Measurements from ENCODE around the gene LRRC30.
"Not testable (repeated sequence)": the region's sequence is repeated elsewhere in the genome, so short reads cannot be mapped to it uniquely, and the experiment has no call there.

LRRC30 gene

DNA sequence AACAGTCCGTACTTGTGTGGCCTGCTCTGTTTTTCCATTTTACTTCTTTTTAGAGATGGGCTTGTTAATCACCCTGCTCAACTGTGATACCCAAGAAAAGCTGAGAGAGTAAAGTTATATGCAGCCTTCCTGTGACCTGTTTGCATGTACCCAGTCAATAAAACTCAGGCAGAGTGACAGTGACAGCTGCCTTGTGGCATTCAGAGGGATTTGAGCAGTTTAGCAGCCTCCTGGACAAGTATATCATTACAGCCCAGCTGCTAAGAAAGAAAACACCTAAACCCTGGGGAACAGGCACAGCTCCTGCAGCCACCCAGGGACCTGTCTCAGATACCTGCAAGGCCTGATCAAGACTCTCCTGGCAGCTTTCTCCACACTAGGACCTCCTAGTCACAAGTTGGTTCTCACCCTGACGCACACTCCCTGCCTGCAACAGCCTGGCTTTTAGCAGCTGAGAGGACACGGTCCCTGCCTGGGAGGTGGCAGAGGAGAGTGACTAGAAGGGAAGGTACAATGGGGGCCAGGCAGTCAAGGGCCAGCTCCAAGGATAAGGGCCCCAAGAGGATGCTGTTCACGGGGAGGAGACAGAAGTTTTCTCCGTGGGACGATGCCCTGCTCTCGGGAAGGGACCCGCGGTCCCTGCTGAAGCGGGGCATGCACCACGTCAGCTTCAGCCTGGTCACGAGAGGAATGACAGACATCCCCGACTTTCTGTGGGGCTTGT, at the start of gene LRRC30:
Gene LRRC30, plus strand, starts transcription at position 464 of the 724 bp plus-strand sequence. Its CDS starts 50 bp downstream, at position 514.
- DNase-seq = no peak

DNA sequence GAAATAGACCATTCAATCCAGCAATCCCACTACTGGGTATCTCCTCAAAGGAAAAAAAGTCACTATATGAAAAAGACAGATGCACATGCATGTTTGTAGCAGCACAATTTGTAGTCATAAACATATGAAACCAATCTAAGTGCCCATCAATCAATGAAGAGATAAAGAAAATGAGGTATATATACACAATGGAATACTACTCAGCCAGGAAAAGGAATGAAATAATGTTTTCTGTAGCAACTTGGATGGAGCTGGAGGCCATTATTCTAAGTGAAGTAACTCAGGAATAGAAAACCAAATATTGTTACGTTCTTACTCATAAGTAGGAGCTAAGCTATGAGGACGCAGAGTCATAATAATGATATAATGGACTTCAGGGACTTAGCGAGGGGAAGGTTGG, 45.2 kb upstream of the LRRC30 start:
- DNase-seq = no peak

DNA sequence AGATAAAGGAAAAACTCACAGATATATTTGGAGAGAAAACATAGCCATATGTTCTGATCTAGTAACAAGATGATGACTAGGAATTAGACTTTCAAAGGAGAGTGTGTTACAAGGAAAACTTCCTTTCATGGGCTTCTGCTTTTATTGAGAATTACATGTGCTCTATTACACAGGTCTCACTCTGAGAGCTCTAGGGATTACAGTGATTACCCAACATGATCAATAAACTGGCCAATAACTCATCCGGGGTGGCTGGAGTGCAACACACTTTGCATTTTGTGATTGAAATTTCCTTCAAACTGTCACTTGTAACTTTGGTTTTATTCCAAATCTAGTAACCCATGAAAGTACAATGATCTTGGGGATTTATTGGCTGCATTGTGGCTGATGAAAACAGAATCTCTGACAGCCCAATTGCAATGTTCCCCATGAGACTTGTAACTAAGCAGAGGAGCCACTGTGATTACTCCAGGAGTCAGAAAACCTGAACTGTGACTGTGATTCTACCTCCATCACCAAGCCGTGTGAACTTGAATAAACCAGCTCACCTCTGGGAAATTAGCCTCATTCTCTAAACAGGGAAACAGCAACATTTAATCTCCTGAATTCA, 40.2 kb upstream of the LRRC30 start:
- no peak for DNase-seq

DNA sequence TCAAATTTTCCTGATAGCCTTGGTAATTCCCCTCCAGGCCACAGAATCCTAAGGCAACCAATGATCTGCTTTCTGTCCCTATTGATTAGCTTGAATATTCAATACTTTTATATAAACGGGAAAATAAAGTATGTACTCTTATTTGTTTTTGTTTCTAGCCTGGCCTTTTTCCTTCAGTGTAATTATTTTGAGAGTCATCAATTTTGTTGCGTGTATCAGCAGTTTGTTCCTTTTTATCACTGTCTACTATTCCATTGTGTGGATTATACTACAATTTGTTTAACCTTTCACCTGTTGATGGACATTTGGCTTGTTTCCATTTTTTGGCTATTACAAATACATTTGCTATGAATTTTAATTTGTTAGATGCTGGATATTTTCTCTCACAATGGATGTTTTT, 39.2 kb upstream of the LRRC30 start:
- no peak for DNase-seq

DNA sequence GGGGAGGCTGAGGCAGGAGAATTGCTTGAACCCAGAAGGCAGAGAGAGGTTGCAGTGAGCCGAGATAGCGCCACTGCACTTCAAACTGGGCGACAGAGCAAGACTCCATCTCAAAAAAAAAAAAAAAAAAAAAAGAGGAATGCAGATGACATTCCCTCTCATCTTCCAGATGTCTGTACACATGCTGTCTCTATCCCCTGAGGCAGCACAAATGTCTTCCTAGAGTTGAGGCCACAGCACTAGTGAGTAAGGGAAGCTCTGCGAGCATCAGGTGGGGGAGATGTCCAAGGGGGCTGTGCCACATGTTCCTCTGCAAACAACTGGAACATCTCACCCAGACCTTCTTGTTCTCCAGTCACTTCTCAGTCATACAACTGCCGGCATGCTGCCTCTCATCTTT, 35.6 kb upstream of the LRRC30 start:
- DNase-seq = no peak

DNA sequence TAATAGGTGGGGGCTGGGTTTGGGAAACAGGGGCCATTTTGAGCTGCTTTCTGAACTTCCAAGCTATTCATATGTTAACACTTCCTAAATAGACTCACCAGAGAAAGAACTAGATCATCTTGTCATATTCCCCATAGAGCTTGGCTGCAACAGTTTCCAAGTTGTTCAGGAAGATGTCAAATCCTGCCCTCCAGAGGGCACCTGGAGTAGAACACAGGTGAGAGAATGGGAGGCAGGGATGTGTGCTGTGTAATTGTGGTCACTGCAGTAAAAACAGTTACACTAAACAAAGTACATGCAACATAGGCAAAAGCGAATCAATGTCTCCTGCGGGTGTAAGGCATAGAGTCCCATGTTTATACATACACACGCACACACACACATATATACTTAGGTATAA, 34.5 kb upstream of the LRRC30 start:
- DNase-seq = no peak

DNA sequence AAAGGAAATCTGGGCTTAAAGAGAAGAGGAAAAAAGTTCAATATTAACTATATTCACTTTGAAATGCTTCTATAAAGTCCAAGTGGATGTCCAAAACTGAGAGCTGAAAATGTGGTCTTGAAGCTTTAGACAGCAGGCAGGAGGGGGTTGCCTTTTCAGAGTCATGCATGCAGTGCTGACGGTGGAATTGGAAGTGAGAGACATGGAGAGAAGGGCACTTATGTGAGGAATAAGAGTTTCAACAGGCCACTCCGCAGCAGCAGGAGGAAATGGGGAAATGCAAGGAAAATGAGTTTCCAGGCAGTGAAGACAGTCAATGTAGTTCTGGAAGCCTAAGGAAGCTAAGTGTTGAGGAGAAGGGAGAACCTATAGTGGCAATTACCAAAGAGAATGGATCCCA, 33.0 kb upstream of the LRRC30 start:
- DNase-seq = no peak

DNA sequence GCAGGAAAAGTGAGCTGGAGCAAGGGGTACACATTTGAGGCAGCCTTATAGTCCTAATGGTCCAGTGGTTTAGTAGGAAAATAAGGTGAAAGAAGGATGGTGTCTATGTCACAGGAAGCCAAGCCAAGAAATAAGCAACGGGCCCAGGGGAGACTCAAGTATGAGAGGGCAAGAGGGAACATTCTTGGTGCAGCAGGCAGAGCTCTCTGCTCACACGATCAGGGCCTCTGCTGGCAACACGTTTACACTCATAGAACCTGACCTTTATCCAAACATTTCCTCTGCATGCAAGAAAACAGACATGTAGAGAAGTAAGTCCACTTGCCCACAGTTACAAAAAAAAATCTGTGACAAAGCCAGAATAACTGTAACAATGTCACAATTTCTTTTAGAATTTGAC, 32.6 kb upstream of the LRRC30 start:
- DNase-seq = no peak

DNA sequence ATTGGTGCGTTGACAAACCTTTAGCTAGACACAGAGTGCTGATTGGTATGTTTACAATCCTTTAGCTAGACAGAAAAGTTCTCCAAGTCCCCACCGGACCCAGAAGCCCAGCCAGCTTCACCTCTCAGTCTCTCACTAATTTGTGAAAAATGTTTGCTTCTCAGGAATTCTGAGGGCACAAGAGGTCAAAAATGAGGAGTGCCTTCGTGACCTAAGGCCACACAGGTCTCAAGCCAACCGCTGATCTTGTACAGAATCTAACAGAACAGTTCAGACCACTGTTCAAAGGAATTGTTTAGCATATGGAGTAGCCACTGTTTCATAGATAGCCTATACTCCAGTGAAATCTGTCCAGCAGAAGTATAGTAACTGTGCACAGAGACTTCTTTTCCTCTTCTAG, 29.8 kb upstream of the LRRC30 start:
- no peak for DNase-seq

DNA sequence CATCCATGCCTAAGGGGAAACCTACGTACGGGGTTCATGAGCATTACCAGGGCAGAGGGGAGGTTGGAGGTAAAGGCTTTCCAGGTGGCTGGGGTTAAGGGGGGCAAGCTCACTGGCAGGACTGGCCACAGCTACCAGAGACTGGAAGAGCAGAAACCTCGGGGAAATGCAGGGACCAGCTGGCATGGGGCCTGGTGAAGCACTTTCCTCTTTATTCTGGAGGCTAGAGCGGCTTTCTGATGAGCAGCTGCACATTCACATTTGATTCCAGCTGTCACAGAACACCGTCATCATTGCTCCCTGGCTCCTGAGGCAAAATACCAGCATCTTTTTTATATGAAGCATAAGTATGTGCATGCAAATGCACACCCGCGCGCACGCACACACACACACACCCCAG, 28.7 kb upstream of the LRRC30 start:
- DNase-seq = no peak

DNA sequence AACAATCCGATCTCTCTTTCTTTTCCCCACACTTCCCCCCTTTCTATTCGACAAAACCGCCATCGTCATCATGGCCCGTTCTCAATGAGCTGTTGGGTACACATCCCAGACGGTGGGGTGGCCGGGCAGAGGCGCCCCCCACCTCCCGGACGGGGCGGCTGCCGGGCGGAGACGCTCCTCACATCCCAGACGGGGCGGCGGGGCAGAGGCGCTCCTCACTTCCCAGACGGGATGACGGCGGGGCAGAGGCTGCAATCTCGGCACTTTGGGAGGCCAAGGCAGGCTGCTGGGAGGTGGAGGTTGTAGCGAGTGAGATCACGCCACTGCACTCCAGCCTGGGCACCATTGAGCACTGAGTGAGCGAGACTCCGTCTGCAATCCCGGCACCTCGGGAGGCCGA, 27.3 kb upstream of the LRRC30 start:
- DNase-seq = not testable (repeated sequence)

DNA sequence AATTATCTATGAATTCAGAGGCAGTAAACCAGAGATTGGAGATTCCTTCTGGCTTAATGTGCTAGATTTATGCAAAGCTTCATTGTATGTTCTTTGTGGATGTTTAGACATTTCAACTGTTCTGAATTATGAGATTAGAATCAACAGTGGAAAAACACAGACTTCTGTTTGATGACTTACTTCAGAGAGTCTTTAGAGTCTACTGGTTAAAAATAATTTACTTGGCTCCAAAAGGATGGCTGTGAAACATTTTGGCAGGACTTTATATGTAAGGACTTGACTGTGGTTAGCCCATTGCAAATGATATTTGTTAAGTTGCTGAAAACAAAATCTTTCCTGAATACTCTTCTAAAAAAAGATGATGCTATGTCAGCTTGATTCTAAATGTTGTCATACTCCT, 25.5 kb upstream of the LRRC30 start:
- DNase-seq = no peak

DNA sequence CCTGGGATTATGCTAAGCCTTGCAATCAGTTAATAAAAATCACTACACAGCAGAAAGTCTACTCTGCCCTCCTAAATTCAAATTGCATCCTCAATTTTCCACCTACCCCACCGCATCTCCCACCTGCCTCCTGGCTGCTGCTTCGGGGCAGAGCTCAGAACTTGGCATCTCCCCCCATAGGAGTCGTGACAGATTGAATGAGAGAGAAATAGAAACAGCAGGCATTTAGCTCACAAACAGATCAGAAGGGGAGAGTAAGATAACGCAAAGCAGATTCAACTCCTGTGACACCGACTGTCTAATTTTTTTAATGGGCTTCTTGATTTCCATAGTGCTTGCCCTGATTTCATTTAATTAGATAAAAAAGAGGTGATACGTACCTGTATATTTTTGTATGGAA, 24.7 kb upstream of the LRRC30 start:
- no peak for DNase-seq

DNA sequence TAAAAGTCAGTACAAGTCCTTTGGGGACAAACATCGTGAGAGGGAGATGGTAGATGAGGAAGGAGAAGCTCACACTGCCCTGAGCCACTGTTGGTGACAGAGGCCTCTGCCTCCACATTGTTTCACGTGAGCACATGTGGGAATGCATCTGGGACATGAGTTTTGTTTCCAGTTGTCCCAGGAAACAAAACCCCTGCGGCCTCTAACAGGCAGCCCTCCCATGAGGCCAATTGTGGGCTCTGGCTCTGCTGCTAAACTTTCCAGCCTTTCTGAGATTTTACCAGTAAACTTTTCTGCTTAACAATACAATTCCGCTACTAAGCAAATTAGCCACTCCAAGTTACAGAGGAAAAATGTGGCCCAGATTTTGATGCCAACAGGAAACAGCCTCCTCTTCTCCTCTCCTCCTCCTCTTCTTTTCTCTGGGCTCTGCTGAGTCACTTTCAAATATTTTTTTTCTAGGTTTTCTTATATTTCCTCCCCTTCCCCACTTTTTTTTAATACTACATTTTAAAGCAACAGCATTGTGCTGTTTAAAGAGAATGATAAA, 23.4 kb upstream of the LRRC30 start:
- DNase-seq = no peak

DNA sequence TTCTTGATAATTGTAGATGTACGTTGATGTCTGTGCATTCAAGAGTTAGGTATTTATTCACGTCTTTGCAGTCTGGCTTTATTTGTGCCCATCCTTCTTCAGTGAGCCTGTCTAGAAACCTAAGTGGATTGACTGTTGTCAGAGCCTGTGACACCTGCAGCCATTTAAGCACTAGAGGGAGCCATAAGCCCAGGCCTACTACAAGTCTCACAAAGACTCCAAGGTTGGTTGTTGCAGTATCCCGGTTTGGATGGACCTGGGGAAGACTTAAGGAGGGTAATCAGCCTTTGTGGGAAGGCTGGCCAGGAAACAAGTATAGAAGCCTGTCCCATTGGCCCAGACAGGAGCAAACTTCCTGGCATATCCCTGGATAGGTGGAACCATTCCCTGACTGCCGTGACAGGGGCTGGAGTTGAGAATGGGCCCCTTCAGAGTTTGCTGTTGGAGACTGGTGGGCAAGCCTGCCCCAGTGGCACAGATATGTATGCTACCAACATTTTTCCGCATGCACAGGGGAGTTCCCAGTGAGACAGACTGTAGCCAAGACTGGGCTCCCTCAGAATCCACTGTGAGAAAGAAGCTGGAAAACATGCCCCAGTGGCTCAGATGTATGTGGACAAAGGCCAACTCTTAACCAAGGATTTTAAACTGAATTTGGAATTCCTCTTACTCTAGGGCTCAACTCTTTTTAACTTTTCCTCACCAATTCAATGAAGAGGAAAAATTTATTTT, 9.3 kb upstream of the LRRC30 start:
- DNase-seq = no peak

DNA sequence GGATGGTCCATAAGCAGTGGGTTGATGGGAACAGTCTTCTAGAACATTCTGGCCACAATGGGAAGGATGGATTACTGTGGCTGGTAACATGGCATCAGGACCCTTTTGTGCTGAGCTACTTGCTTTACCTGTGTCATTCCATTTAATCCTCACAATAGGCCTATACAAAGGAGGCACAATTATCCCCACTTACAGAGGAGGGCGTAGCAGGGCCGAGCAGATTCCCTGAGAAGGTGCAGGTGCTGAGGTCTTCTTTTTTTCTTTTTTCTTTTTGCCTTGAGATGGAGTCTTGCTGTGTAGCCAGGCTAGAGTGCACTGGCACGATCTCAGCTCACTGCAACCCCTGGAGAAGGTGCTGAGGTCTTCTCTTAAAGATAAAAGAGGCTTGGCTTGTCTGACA, 6.7 kb upstream of the LRRC30 start:
- no peak for DNase-seq

DNA sequence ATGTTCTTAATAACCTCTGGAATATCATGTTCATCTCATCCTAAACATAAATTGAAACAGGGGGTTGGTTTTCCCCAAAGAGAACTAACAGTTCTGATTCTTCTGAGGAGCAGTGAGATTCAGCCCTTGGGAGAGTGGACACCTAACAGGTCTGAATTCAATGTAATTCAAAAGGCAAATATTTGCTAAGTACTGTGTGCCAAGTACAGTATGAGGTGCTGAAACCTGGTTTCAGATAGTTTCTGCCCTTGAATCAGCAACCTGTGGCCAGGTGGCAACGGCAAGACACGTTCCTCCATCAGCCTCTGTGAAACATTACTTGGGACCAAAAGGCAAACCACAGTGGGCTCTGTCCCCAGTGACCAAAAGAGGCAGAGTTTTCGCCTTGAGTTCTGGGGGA, 1.3 kb downstream of the LRRC30 start:
- DNase-seq = no peak

DNA sequence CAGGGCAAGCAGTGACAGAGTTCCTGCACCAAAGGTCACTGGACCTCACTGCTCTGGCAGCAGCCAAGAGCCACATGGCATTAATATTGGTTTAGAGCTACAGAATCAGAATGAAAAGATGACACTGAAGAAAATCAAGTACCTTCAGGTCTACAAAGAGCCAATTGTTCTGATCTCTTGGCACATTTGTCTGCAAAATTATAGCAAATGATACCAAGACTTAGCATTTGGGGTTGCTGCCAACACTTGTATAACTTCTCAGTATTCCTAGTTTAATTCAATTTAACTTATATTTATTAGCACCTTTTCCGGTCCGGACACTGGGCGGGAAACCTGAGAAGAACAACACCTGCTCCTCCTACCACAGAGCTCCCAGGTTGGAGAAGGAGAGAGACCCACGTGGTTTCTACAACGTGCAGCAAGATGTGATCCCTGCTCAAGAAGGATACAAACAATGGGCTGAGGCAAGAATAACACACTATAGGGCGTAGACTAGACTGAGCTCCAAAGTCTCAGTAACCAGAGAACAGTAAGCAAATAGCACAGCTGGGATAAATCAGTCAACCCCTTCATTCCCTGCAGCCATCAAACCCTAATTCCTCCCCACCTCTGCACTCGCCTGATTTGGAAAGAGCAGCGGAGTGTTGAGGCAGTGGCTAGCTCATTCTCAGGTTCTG, 2.4 kb downstream of the LRRC30 start:
- DNase-seq = no peak

DNA sequence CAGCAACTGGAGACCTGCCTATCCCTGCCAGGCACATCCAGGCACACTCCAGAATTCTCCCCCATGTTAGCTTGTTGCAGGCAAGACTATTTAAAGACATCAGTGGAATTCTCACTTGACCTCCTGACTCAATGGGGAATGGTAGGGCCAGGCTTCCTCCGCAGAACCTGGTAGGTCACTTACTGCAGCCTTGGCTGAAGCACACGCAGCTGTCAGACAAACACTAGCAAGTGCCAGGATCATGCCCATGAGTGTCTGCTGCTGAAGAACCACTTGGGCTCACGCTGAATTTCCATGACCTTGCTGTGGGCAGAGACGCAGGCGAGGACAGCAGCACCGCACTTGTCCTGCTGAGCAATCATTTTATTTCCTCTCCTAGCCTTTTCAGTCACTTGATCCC, 3.2 kb downstream of the LRRC30 start:
- DNase-seq = no peak

DNA sequence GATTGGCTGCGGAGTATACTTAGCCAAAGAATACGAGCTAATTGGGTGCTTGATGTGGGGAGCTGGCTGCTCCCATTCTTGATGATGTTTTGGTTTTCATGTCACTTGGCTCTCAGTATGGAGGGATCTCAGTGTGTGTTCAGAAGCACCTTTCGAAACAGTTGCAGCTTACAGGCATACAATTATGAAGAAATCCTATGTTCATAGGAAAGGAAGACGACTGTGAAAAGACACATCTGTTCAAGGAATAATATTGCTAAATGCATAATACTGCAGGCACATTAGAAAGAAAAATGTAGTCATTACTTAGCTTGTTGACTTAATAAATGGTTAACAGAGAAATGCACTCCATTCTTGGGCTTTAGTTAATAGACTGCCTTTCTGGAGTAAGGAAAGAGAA, 4.1 kb downstream of the LRRC30 start:
- no peak for DNase-seq

DNA sequence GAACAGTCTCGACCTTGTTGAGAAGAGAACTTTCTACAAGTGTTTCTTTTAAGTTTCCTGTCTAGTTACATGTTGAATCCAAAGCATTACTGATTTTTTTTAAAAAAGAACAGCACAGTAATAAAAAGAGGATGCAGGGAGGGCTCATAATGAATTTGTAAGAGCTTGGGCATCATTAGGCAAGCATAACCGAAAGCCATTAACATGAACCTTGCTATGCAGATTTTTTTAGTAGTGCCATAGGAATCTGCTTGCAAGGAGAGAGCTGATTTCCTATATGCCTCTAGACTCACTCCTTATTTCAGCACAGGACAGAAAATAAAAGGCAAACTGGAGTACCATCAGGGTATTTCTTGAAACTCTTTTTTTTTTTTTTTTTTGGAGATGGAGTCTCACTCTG, 5.2 kb downstream of the LRRC30 start:
- DNase-seq = no peak

DNA sequence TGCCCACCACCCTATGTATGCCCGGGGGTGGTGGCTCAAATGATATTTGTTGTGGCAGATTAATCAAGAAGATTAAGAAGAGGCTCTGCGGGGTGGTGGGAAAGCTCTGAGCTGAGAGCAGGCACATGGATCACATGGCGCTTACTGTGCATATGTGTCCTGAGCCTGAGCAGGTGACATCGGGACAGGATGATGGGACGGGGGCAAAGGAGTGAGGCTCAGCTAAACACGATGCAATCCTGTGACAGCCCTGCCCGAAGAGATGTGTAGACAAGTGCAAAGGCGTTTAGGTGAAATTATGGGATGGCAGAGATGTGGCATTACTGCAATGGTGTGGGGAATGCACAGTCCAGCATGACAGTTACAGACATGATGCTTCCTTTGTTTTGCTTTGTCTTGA, 6.0 kb downstream of the LRRC30 start:
- DNase-seq = no peak

DNA sequence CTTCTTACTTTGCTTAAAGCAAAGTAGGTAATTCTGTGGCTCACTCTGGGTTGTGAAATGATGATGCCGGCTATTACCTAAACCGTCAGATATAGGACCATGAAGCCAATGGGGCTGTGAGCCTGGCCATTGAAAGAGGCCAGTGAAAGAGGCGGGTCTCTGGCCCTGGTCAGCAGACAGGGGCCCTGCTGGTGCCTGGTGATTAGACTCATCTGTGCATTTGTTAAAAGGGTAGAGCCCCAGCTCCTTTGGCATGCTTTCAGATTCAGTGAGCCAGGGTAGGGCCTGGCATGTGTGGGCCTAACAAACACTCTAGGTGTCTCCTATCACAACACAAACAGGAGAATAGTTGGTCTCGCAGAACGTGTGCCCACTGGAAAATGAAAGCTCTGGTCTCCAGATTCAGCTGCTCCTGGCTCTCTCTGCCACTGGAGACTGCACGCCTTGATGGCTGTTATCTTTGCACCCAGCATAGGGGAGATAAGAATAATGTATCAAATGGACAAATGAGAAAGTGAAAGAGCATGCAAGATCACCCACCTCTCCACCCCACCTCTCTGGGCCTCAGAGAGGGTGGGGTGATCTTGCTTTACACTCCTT, 6.9 kb downstream of the LRRC30 start:
- no peak for DNase-seq
